Hepatocyte (in vitro differentiated cells): ENCODE measurements around the gene UVSSA. TPM values are rescaled to one million over a fixed set of nuclear protein-coding genes. Genes with fewer than 3 reads are reported as not detected.

ENCODE experiments used
- DNase-seq: peaks from one replicate; pipeline ENCODE4 v3.0.0-alpha.2; 2016; ENCODE audit warnings: low spot score
- H2AFZ ChIP-seq: fragments of 200-600 bp; sonication (generic); 2 replicates; pipeline ENCODE4 v1.6.0; 2016; ENCODE audit warnings: antibody characterized with exemption, mild to moderate bottlenecking
- H3K27ac ChIP-seq: fragments of 200-600 bp; sonication (generic); 2 replicates; pipeline ENCODE4 v1.5.1; 2016; ENCODE audit warnings: mild to moderate bottlenecking
- H3K27me3 ChIP-seq: fragments of 200-600 bp; sonication (generic); 2 replicates; pipeline ENCODE4 v1.6.1; 2016
- H3K36me3 ChIP-seq: fragments of 200-600 bp; sonication (generic); replicated peaks from 2 replicates; pipeline ENCODE4 v1.5.1; 2016; ENCODE audit warnings: low read depth; ENCODE audit not compliant: insufficient read depth
- H3K4me1 ChIP-seq: fragments of 200-600 bp; sonication (generic); 2 replicates; pipeline ENCODE4 v1.5.1; 2016; ENCODE audit warnings: mild to moderate bottlenecking, moderate library complexity; ENCODE audit not compliant: insufficient read depth
- H3K4me2 ChIP-seq: fragments of 200-600 bp; sonication (generic); 2 replicates; pipeline ENCODE4 v1.6.0; 2016
- H3K4me3 ChIP-seq: fragments of 200-600 bp; sonication (generic); 2 replicates; pipeline ENCODE4 v1.5.1; 2016; ENCODE audit warnings: mild to moderate bottlenecking
- H3K79me2 ChIP-seq: fragments of 200-600 bp; sonication (generic); 2 replicates; pipeline ENCODE4 v1.6.0; 2017; ENCODE audit warnings: mild to moderate bottlenecking
- H3K9me2 ChIP-seq: fragments of 200-600 bp; sonication (generic); replicated peaks from 2 replicates; pipeline ENCODE4 v1.6.0; 2017; ENCODE audit warnings: mild to moderate bottlenecking; ENCODE audit not compliant: insufficient read depth
- H3K9me3 ChIP-seq: fragments of 200-600 bp; sonication (generic); 2 replicates; pipeline ENCODE4 v1.5.1; 2016; ENCODE audit warnings: low read depth, mild to moderate bottlenecking
- H4K20me1 ChIP-seq: fragments of 200-600 bp; sonication (generic); 2 replicates; pipeline ENCODE4 v1.6.0; 2016; ENCODE audit warnings: mild to moderate bottlenecking; ENCODE audit not compliant: insufficient read depth, poor library complexity, severe bottlenecking
- CTCF ChIP-seq: fragments of 200-600 bp; sonication (generic); IDR thresholded peaks from 2 replicates; pipeline ENCODE4 v1.5.1; 2016; ENCODE audit warnings: antibody characterized with exemption, mild to moderate bottlenecking; ENCODE audit not compliant: poor library complexity
- EZH2 ChIP-seq: fragments of 200-600 bp; sonication (generic); IDR thresholded peaks from 2 replicates; pipeline ENCODE4 v1.6.1; 2016; ENCODE audit warnings: antibody characterized with exemption, mild to moderate bottlenecking, borderline replicate concordance
- EZH2phosphoT487 ChIP-seq: fragments of 200-600 bp; sonication (generic); IDR thresholded peaks from one replicate; pipeline ENCODE4 v1.6.1; 2018; ENCODE audit warnings: antibody characterized with exemption, mild to moderate bottlenecking, low read depth, moderate library complexity; ENCODE audit not compliant: unreplicated experiment, severe bottlenecking
- WGBS: methylation state at CpG from one replicate; pipeline ENCODE4 v1.1.6; 2016; ENCODE audit warnings: low lambda C conversion rate; ENCODE audit errors: missing lambda C conversion rate; 5-methylcytosine and 5-hydroxymethylcytosine counted together
- polyA plus RNA-seq: library from polyadenylated mRNA; unstranded; fragments of >200 nt; fragmentation: Nextera tagmentation; extraction: Ambion mirVana; gene quantifications from 2 replicates; pipeline ENCODE4 v1.2.1, GENCODE V29; 2016
- total RNA-seq: library from RNA; depleted of rRNA; stranded (reverse); fragments of >200 nt; gene quantifications from 2 replicates; pipeline ENCODE4 v1.2.3, GENCODE V29; 2014

Gene UVSSA
- total and polyA plus RNA-seq, 2 experiments from 2014 or later, result 10.6 to 11.0 TPM

DNA sequence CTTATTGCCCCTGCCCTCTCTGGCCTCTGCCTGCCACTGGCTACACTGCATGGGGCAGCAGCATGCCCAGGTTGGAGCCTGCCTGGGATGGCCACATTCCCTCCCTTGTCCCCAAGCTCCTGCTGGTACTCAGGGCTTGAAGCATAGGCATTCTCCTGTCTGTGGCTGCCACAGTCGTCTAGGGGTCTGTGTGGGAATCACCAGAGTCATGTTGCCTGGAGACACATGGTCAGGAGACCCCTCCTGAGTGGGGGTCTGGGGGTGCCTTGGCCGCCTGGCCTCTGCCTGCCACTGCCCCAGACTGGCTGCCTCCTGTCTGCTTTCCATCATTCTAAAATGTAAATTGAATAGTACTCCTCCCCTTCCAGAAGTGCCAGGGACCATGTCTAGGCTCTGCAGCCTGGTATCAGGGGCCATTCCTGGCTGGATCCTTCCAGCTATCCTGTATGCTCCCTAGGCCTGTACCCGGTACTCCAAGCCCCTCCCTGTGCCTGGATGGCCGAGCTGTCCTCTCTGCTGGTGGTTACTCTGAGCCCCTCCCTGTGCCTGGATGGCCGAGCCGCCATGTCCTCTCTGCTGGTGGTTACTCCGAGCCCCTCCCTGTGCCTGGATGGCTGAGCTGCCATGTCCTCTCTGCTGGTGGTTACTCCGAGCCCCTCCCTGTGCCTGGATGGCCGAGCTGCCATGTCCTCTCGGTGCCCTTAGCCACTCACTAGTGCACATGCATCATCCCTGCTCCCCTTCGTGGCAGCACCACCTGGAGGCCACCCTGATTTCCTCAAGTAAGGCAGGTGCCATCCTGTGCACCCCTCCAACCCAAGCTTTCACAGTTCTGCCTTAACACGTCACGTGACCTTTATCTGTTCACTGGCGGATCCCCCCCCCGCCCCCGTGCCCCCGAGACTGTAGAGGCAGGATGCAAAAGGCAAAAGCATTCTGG lies 64.7 kb downstream of the UVSSA start:
- Histone ChIP-seq H4K20me1 (no peaks in the 10 kb centered on the region), H3K27me3 (peaks cover 69% of the 10 kb centered on the region), H3K4me3 (no peak overlapping the region), H3K4me2 (no peak overlapping the region), H2AFZ (no peak overlapping the region), H3K9me2 (no peaks in the 10 kb centered on the region), H3K9me3 (no peaks in the 10 kb centered on the region), H3K79me2 (no peaks in the 10 kb centered on the region), H3K27ac (no peak overlapping the region), H3K36me3 (no peaks in the 10 kb centered on the region), H3K4me1 (no peaks in the 10 kb centered on the region)
- WGBS, result 67% methylated on average over 17 of the region's 17 CpGs
- no peak for DNase-seq
- TF ChIP-seq EZH2, result no peak
- no peak for TF ChIP-seq EZH2phosphoT487
- TF ChIP-seq CTCF, result no peak

DNA sequence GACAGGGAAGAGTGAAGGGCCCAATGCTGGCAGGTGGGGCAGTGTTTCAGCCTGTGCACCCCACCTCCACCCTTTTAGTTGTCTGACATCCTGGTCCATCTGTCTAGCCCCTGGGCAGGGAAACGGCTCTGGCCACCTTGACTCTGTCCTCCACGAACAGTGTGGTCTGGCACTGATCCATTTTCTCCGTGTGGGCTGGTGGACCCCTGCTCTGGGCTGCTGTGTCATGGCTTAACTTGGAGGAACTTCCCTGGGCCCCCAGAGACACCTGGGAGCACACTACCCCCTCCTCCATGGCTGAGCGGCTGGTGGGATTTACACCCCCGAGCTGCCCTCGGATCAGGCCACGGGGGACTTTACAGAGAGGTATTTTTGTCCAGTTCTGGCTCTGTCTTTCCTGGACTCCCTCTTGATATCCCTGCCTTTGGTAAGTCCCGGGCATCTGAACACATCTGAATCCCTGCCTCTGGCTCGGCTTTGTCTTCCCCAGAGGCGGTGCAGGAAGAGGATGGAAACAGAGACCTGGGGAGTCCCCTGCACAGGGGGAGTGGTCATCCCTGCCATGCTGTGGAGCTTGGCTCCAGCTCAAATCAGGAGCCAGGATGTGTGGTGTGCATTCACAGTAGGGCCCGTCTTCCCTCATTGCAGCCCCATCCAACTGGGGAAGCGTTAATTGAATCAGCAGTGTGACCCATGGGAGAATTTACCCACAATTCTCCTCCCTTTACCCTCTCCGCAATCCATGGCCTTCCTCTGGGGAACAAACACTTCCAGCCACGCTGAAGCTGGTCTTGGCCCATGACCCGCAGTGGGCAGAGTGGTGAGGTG lies 65.6 kb downstream of the UVSSA start:
- peak; percentile 2 for DNase-seq
- no peak for TF ChIP-seq EZH2phosphoT487
- no peak for TF ChIP-seq EZH2
- TF ChIP-seq CTCF, result no peak
- H3K27me3 ChIP-seq, result peaks cover 64% of the 10 kb centered on the region

DNA sequence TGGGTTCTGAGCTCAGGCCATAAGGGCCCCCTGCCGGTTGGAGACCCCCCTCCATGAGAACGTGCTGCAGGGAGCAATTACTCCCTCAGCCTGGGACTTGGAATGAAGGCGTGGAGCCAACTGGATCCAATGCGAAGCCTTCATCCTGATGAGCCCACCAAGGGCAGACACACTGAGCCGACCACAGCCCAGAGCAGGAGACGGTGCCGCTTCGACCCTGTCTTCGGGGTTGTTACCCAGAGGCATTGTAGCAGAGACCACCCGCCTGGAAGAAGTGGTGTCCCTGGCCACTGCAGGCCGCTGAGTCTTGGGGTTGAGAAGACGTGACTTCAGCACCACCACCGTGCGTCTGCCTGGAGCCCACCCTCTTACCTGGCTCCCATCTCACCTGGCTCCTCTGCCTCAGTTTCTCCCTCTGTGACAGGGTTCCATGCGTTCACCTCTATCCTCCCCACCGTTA lies 66.2 kb downstream of the UVSSA start:
- Histone ChIP-seq H3K79me2 (no peaks in the 10 kb centered on the region), H3K27me3 (peaks cover 61% of the 10 kb centered on the region), H3K4me1 (no peaks in the 10 kb centered on the region), H3K9me3 (no peaks in the 10 kb centered on the region), H4K20me1 (no peaks in the 10 kb centered on the region), H2AFZ (no peak overlapping the region), H3K9me2 (no peaks in the 10 kb centered on the region), H3K4me3 (no peak overlapping the region), H3K4me2 (no peak overlapping the region), H3K27ac (no peak overlapping the region), H3K36me3 (no peaks in the 10 kb centered on the region)
- TF ChIP-seq EZH2, result no peak
- no peak for TF ChIP-seq CTCF
- no peak for TF ChIP-seq EZH2phosphoT487
- peak; percentile 2 for DNase-seq
- WGBS, result 77% methylated on average over 16 of the region's 16 CpGs

More for the DNA sequence above, 65.6 kb downstream of the UVSSA start:
- H3K79me2 ChIP-seq, result no peaks in the 10 kb centered on the region
- no peak overlapping the region for H3K4me3 ChIP-seq
- no peaks in the 10 kb centered on the region for H3K4me1 ChIP-seq
- H3K9me3 ChIP-seq, result no peaks in the 10 kb centered on the region
- H3K4me2 ChIP-seq, result no peak overlapping the region
- H3K36me3 ChIP-seq, result no peaks in the 10 kb centered on the region
- no peaks in the 10 kb centered on the region for H3K9me2 ChIP-seq
- H4K20me1 ChIP-seq, result no peaks in the 10 kb centered on the region
- H2AFZ ChIP-seq, result no peak overlapping the region
- 70% methylated on average over 15 of the region's 15 CpGs for WGBS
- no peak overlapping the region for H3K27ac ChIP-seq
